Kidney tubule cell (primary cell): Measurements from ENCODE around the gene IFNAR2.
A peak's percentile ranks its signal among the peaks of the same experiment; 100 is the strongest.

Experiments
- DNase-seq: peaks from one replicate; pipeline ENCODE4 v3.0.0-alpha.2; 2018; ENCODE audit warnings: low spot score

IFNAR2 gene

DNA sequence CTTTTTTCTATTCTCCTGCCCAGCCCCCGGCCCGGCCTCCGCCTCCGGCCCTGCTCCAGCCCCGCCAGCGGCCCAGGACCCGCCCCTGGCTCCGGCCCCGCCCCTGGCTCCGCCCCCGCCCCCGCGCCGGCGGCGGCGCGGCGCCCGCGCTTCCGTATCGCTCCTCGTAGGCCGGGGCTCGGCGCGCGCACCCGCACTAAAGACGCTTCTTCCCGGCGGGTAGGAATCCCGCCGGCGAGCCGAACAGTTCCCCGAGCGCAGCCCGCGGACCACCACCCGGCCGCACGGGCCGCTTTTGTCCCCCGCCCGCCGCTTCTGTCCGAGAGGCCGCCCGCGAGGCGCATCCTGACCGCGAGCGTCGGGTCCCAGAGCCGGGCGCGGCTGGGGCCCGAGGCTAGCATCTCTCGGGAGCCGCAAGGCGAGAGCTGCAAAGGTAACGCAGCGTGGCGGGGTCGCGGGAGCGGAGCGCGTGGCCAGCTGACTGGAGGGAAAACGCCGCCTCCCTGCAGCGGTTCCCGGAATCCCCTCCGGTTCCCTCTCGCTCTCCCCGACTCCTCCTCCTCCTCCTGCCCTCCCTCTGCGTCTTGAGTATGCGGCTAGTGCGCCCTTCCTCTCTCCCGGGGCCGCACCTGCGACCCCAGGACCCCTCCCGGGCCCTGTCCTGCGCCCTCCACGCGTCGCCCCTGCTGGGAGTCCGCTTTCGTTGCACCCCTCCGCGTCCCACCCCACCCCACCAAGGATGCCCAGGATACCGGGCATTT lies at the start of gene IFNAR2:
Gene IFNAR2, plus strand, starts transcription at position 155 of the 761 bp plus-strand sequence. CDS start 11,985 bp downstream, outside the sequence.
- peak; percentile 81 for DNase-seq

GRCh38 chr21:33185852-33186251 lies 43.9 kb upstream of the IFNAR2 start:
- no peak for DNase-seq

DNA sequence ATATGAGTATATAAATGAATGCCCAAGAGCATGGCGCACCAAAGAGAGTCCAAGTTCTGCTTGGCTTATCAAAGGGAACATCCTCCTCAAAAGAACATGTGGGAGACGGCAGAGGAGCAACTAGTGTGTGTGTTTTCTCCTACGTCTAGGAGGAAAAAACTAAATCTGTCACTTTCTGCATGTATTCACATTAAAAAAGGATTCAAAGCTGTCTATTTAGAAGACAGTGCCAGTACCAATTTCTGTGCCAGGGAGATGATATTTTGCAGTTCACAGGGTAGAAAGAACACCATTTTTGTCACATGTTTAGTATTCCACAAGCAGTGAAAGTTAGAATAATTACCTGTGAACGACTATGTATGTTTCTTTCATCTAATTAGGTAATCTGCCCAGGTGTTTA lies 42.5 kb upstream of the IFNAR2 start:
- DNase-seq, result no peak

GRCh38 chr21:33189237-33189636 lies 40.5 kb upstream of the IFNAR2 start:
- DNase-seq, result no peak

DNA sequence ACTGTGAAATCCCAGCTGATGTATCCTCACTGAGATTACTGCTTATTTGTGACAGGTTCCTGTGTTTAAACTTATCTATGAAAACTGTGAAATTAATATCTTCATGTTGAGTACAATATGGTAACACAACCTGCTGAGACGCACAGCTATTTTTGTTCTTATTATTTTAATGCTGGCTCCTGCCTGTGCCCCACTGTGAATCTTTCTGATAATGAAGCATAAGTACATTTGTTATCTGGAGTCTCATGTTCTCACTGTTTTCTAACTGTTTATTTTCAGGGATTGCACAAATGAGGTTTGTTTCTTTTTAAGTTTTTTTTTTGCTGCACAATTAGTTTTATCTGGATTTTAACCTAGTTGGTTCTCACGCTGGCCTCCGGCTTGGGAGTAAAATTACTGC lies 39.9 kb upstream of the IFNAR2 start:
- no peak for DNase-seq

GRCh38 chr21:33196941-33197374 lies 32.8 kb upstream of the IFNAR2 start:
- DNase-seq, result peak; percentile 76

- DNase-seq, result no peak
Measured at GRCh38 chr21:33197496-33197895, 32.2 kb upstream of the IFNAR2 start.

DNA sequence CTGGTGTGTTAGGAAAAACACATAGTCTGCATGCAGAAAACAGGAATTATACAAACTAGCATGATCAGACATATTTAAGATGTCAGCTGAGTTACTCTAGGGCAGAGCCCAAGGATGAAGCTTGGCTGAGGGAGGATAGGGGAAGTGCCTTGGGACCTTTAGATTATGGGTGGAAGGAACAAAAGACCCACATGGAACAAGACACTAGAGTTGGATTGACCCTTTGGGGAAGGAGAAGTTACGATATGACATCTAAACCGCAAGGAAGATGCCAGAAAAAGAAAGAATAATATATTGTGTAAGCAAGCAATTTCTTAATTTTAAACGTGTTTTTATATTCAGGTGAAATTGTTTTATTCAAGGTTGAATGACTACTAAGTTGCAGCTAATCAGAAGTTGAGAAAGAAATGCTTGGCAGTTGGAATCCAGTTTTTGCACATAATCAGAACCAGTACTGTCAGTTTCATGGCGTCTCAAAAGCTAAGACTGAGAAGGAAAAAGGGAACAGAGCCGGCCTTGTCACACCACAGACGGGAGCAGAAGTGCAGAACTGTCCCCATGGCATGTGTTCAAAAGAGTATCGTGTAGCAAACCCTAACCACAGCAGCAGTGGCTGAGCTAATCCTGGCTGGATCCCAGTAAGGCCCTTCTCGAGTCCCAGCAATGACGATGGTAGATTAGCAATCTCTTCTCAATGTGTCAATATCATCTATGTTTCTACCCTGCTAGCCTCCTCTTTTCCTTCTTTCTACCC lies 31.2 kb upstream of the IFNAR2 start:
- DNase-seq, result no peak

DNA sequence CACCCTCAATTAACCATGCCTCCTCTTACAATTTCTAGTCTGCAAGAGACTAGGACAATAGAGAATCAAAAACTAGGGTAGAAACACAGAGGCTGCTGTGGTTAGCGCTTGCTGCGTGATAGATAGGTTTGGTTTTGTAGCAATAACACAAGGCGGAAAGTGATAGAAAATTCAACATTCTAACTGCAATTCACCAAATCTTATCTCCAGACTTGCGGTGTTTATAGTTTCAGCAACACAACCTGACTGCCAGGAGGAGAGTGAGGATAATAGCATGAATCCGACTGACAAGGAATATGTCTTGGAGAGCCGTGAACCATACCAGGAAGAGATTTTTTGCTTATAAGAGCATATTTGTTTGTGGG lies 30.7 kb upstream of the IFNAR2 start:
- no peak for DNase-seq

- DNase-seq, result peak; percentile 89
Measured at GRCh38 chr21:33199516-33200217, 30.1 kb upstream of the IFNAR2 start.

DNA sequence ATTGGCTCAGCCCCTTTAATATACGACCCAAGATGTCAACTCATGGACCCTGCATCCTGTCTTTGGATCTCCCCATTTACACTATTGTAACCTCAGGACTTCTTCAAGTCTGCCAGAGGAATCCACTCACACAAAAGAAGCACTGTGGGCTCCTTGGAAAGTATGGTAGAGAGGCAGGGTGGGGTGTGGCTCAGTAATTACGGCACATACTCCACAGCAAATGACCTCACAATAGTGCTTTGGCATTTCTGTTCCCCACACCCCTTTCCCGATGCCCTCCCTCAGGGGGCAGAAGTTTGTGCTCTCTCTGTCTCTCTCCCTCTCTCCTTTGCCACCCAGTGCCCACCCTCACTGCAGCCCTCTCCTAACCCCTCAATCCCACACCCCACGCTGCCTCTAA lies 27.8 kb upstream of the IFNAR2 start:
- DNase-seq, result peak; percentile 43

DNA sequence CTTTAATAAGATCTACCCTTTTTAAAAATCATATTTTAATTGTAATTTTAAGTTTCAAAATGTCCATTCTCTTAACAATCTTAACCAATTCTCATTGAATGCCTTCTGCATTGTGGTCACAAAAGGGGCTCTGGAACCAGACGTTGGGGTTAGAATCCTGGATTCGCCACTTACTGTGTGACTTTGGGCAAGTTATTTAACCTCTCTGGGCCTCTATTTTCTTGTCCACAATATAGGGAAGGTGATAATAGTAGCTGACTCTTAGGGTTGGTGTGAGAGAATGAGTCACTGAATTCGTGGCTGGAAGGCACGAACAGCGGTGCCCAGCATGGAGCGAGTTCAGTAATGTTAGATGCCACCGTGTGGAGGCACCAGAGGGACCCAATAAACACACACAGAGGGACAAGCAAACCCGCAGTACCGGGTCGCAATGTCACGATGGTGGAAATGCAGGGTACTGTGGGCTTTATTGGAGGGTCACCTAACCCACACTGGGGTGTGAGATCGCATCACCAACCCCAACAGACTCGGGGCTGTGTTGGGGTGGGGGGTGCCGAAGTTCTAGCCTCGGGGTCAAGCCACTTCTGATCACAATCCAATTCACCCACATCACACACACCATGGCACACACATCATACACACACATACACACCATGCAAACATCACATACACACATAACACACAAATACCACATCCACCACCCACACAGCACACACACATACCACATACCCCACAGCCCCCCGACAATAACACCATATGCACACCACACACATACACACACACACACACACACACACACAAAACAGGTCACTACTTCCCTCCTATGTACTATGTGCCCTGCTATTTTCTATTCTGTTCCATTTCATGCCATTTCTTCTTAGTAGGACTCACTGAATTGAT lies 27.0 kb upstream of the IFNAR2 start:
- DNase-seq, result peak; percentile 27

- DNase-seq, result no peak
Measured at GRCh38 chr21:33203371-33203724, 26.4 kb upstream of the IFNAR2 start.

- no peak for DNase-seq
Measured at GRCh38 chr21:33205476-33205875, 24.3 kb upstream of the IFNAR2 start.

- DNase-seq, result no peak
Measured at GRCh38 chr21:33206771-33207281, 22.9 kb upstream of the IFNAR2 start.

- DNase-seq, result no peak
Measured at GRCh38 chr21:33207449-33208149, 22.1 kb upstream of the IFNAR2 start.

DNA sequence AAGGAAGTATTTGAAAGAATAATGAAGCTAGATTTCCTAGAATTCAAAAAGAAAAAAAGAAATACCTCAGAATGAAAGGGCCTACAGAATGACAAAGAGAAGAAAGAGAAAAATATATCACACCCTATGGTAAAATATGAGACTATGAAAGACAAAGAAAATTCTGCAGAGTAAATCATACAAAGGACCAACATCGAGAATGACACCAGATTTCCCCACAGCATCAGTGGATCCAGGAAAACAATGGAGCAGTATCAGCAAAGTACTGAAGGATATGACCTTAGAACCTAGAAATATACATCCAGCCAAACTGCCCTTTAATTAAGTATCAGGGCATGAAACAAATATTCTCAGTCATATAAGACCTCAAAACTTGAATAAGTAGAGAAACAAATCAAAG lies 21.2 kb upstream of the IFNAR2 start:
- DNase-seq, result no peak

- DNase-seq, result no peak
Measured at GRCh38 chr21:33211305-33211704, 18.4 kb upstream of the IFNAR2 start.

- DNase-seq, result no peak
Measured at GRCh38 chr21:33211732-33212131, 18.0 kb upstream of the IFNAR2 start.

- no peak for DNase-seq
Measured at GRCh38 chr21:33212159-33212851, 17.4 kb upstream of the IFNAR2 start.
